ENCODE measurements around the gene NOL6. TPM values are rescaled to one million over a fixed set of nuclear protein-coding genes. Genes with fewer than 3 reads are reported as not detected.
"Not testable (repeated sequence)": the region's sequence is repeated elsewhere in the genome, so short reads cannot be mapped to it uniquely, and the experiment has no call there.

Gene NOL6
- polyA plus RNA-seq, 1 donor (not counting 4 experiments of a cell fraction or from before 2014, with no cell fraction given) = 63.6 TPM

GRCh38 chr9:33426843-33427293, 46.9 kb downstream of the NOL6 start:
- Histone ChIP-seq H3K4me2 (ENCODE audit: control insufficient read depth, extremely low read depth, insufficient read depth, low read depth, low read length) (no peak overlapping the region), H3K9ac (ENCODE audit: control insufficient read depth, extremely low read depth, insufficient read depth, low read length) (no peak overlapping the region), H3K36me3 (ENCODE audit: control insufficient read depth in 2 of 2, extremely low read depth in 1 of 2, insufficient read depth in 2 of 2, low read length in 2 of 2) (no peaks in the 10 kb centered on the region), H3K4me3 (ENCODE audit: control insufficient read depth in 2 of 3, extremely low read depth in 1 of 3, insufficient read depth in 2 of 3, low read depth in 1 of 3, low read length in 3 of 3) (no peak overlapping the region), H3K4me1 (ENCODE audit: control insufficient read depth, extremely low read depth, insufficient read depth, low read length) (peaks cover 26% of the 10 kb centered on the region), H4K20me1 (ENCODE audit: control insufficient read depth, extremely low read depth, insufficient read depth, low read length) (no peaks in the 10 kb centered on the region), H3K27me3 (ENCODE audit: control insufficient read depth, extremely low read depth, insufficient read depth, low read length) (no peaks in the 10 kb centered on the region), H3K9me3 (ENCODE audit: control insufficient read depth, low read depth, low read length) (no peaks in the 10 kb centered on the region), H3K79me2 (ENCODE audit: control insufficient read depth, insufficient read depth, low read length) (no peaks in the 10 kb centered on the region), H3K9me1 (ENCODE audit: control insufficient read depth, extremely low read depth, insufficient read depth, low read length) (no peaks in the 10 kb centered on the region), H2AFZ (ENCODE audit: control insufficient read depth, low read length) (peak overlapping the region; percentile 32), H3K27ac (ENCODE audit: control insufficient read depth, insufficient read depth, low read length) (no peak overlapping the region)
- TF ChIP-seq EZH2 (IDR thresholded peaks at IDR 0.05; ENCODE audit: low read length) = no peak
- TF ChIP-seq, protein P1, sequence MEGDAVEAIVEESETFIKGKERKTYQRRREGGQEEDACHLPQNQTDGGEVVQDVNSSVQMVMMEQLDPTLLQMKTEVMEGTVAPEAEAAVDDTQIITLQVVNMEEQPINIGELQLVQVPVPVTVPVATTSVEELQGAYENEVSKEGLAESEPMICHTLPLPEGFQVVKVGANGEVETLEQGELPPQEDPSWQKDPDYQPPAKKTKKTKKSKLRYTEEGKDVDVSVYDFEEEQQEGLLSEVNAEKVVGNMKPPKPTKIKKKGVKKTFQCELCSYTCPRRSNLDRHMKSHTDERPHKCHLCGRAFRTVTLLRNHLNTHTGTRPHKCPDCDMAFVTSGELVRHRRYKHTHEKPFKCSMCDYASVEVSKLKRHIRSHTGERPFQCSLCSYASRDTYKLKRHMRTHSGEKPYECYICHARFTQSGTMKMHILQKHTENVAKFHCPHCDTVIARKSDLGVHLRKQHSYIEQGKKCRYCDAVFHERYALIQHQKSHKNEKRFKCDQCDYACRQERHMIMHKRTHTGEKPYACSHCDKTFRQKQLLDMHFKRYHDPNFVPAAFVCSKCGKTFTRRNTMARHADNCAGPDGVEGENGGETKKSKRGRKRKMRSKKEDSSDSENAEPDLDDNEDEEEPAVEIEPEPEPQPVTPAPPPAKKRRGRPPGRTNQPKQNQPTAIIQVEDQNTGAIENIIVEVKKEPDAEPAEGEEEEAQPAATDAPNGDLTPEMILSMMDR (optimal IDR thresholded peaks at IDR 0.05 in 1 of 3, IDR thresholded peaks at IDR 0.05 in 1 of 3, conservative IDR thresholded peaks at IDR 0.05 in 1 of 3; ENCODE audit: extremely low read depth in 1 of 3, insufficient read depth in 2 of 3, low read length in 3 of 3) = peak in 1 of 3 experiments; percentile 35
- dilution Hi-C loops (cut with MboI; ENCODE audit: extremely low pct_ligation_motif_present, low sequenced_read_pairs) = no loop called here
- DNase-seq (ENCODE audit: low read depth, low spot score) (no peak), FAIRE-seq (peak; percentile 94)

DNA sequence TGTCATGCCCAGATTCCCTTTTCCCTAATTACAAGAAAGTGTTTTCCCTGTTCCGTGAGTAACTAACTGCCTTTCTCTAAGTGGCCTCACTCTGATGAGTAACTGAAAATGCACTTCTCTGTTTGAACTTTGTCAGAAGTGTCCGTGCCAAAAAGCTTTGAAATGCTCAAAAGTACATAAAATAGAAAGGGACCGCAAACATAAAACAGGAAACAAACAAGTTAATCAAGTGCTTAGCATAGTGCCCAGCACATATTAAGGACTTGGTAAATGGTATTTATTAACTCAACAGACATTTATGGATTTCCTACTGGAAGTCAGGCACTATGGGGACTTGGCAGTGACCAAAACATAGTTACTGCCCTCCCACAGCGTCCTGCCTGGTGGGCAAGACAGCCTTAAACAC, 48.6 kb downstream of the NOL6 start:
- Histone ChIP-seq H3K4me3 (ENCODE audit: control insufficient read depth in 2 of 3, extremely low read depth in 1 of 3, insufficient read depth in 2 of 3, low read depth in 1 of 3, low read length in 3 of 3) (no peak overlapping the region), H3K4me2 (ENCODE audit: control insufficient read depth, extremely low read depth, insufficient read depth, low read depth, low read length) (no peak overlapping the region), H2AFZ (ENCODE audit: control insufficient read depth, low read length) (no peak overlapping the region)

DNA sequence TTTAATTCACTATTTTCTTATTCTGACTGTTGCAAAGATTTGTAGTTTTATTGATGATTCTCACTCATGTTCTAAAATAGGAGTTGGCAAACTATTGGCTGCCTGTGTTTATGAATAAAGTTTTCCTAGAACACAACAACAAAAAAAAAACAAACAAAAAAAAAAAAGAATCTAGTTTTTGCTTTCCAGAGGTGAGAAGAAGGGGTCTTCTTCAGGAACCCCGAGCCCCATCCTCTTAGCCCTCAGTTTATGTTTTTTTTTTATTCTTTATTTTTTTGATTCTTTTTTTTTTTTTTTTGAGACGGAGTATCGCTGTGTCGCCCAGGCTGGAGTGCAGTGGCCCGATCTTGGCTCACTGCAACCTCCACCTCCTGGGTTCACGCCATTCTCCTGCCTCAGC, 49.2 kb downstream of the NOL6 start:
- H2AFZ ChIP-seq (ENCODE audit: control insufficient read depth, low read length); H3K79me2 ChIP-seq (ENCODE audit: control insufficient read depth, insufficient read depth, low read length); H3K4me2 ChIP-seq (ENCODE audit: control insufficient read depth, extremely low read depth, insufficient read depth, low read depth, low read length); H3K9me3 ChIP-seq (ENCODE audit: control insufficient read depth, low read depth, low read length); H3K27me3 ChIP-seq (ENCODE audit: control insufficient read depth, extremely low read depth, insufficient read depth, low read length); H3K9ac ChIP-seq (ENCODE audit: control insufficient read depth, extremely low read depth, insufficient read depth, low read length); H3K9me1 ChIP-seq (ENCODE audit: control insufficient read depth, extremely low read depth, insufficient read depth, low read length); DNase-seq (ENCODE audit: low read depth, low spot score); H4K20me1 ChIP-seq (ENCODE audit: control insufficient read depth, extremely low read depth, insufficient read depth, low read length); H3K36me3 ChIP-seq (ENCODE audit: control insufficient read depth in 2 of 2, extremely low read depth in 1 of 2, insufficient read depth in 2 of 2, low read length in 2 of 2); H3K4me3 ChIP-seq (ENCODE audit: control insufficient read depth in 2 of 3, extremely low read depth in 1 of 3, insufficient read depth in 2 of 3, low read depth in 1 of 3, low read length in 3 of 3); dilution Hi-C loops (cut with MboI; ENCODE audit: extremely low pct_ligation_motif_present, low sequenced_read_pairs); H3K27ac ChIP-seq (ENCODE audit: control insufficient read depth, insufficient read depth, low read length); FAIRE-seq: not testable (repeated sequence)
- H3K4me1 ChIP-seq (ENCODE audit: control insufficient read depth, extremely low read depth, insufficient read depth, low read length) = peaks cover 13% of the 10 kb centered on the region

More for the DNA sequence above, 48.6 kb downstream of the NOL6 start:
- Histone ChIP-seq H3K36me3 (ENCODE audit: control insufficient read depth in 2 of 2, extremely low read depth in 1 of 2, insufficient read depth in 2 of 2, low read length in 2 of 2) (no peaks in the 10 kb centered on the region), H3K4me1 (ENCODE audit: control insufficient read depth, extremely low read depth, insufficient read depth, low read length) (peaks cover 13% of the 10 kb centered on the region), H3K9ac (ENCODE audit: control insufficient read depth, extremely low read depth, insufficient read depth, low read length) (no peak overlapping the region), H3K9me3 (ENCODE audit: control insufficient read depth, low read depth, low read length) (no peaks in the 10 kb centered on the region), H3K9me1 (ENCODE audit: control insufficient read depth, extremely low read depth, insufficient read depth, low read length) (no peaks in the 10 kb centered on the region), H4K20me1 (ENCODE audit: control insufficient read depth, extremely low read depth, insufficient read depth, low read length) (no peaks in the 10 kb centered on the region), H3K27ac (ENCODE audit: control insufficient read depth, insufficient read depth, low read length) (no peak overlapping the region), H3K27me3 (ENCODE audit: control insufficient read depth, extremely low read depth, insufficient read depth, low read length) (no peaks in the 10 kb centered on the region), H3K79me2 (ENCODE audit: control insufficient read depth, insufficient read depth, low read length) (no peaks in the 10 kb centered on the region)
- FAIRE-seq (no peak), DNase-seq (ENCODE audit: low read depth, low spot score) (no peak)
- dilution Hi-C loops (cut with MboI; ENCODE audit: extremely low pct_ligation_motif_present, low sequenced_read_pairs) = no loop called here
- TF ChIP-seq, protein P1 (optimal IDR thresholded peaks at IDR 0.05 in 1 of 3, IDR thresholded peaks at IDR 0.05 in 1 of 3, conservative IDR thresholded peaks at IDR 0.05 in 1 of 3; ENCODE audit: extremely low read depth in 1 of 3, insufficient read depth in 2 of 3, low read length in 3 of 3) = no peak
- TF ChIP-seq EZH2 (IDR thresholded peaks at IDR 0.05; ENCODE audit: low read length) = no peak

DNA sequence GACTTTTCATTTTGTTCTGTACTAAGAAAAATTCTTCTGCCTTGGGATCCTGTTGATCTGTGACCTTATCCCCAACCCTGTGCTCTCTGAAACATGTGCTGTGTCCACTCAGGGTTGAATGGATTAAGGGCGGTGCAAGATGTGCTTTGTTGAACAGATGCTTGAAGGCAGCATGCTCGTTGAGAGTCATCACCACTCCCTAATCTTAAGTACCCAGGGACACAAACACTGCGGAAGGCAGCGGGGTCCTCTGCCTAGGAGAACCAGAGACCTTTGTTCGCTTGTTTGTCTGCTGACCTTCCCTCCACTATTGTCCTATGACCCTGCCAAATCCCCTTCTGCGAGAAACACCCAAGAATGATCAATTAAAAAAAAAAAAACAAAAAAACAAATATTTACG, 49.7 kb downstream of the NOL6 start:
- H3K27ac ChIP-seq (ENCODE audit: control insufficient read depth, insufficient read depth, low read length); H4K20me1 ChIP-seq (ENCODE audit: control insufficient read depth, extremely low read depth, insufficient read depth, low read length); H3K27me3 ChIP-seq (ENCODE audit: control insufficient read depth, extremely low read depth, insufficient read depth, low read length); H3K79me2 ChIP-seq (ENCODE audit: control insufficient read depth, insufficient read depth, low read length); H3K4me2 ChIP-seq (ENCODE audit: control insufficient read depth, extremely low read depth, insufficient read depth, low read depth, low read length); DNase-seq (ENCODE audit: low read depth, low spot score); H3K4me3 ChIP-seq (ENCODE audit: control insufficient read depth in 2 of 3, extremely low read depth in 1 of 3, insufficient read depth in 2 of 3, low read depth in 1 of 3, low read length in 3 of 3); H2AFZ ChIP-seq (ENCODE audit: control insufficient read depth, low read length); H3K9me1 ChIP-seq (ENCODE audit: control insufficient read depth, extremely low read depth, insufficient read depth, low read length); H3K36me3 ChIP-seq (ENCODE audit: control insufficient read depth in 2 of 2, extremely low read depth in 1 of 2, insufficient read depth in 2 of 2, low read length in 2 of 2); H3K9me3 ChIP-seq (ENCODE audit: control insufficient read depth, low read depth, low read length); dilution Hi-C loops (cut with MboI; ENCODE audit: extremely low pct_ligation_motif_present, low sequenced_read_pairs); H3K9ac ChIP-seq (ENCODE audit: control insufficient read depth, extremely low read depth, insufficient read depth, low read length); FAIRE-seq: not testable (repeated sequence)
- H3K4me1 ChIP-seq (ENCODE audit: control insufficient read depth, extremely low read depth, insufficient read depth, low read length) = peaks cover 13% of the 10 kb centered on the region
